WTC11 (cell line): ENCODE data around the gene KCNMA1.

Experiments
- ATF3 ChIP-seq: sonication (generic); formaldehyde crosslinking; conservative IDR thresholded peaks from 2 replicates; pipeline ENCODE4 v1.8.1; 2022; ENCODE audit warnings: mild to moderate bottlenecking, missing genetic modification reagents
- CREB1 ChIP-seq: sonication (generic); formaldehyde crosslinking; IDR thresholded peaks from 2 replicates; pipeline ENCODE4 v1.8.0; 2023; ENCODE audit warnings: mild to moderate bottlenecking, missing genetic modification reagents
- ESRRA ChIP-seq: sonication (generic); formaldehyde crosslinking; IDR thresholded peaks from 2 replicates; pipeline ENCODE4 v1.8.1; 2022; ENCODE audit warnings: mild to moderate bottlenecking, missing genetic modification reagents, borderline replicate concordance
- FOXK1 ChIP-seq: sonication (generic); formaldehyde crosslinking; IDR thresholded peaks from 2 replicates; pipeline ENCODE4 v1.8.0; 2022; ENCODE audit warnings: mild to moderate bottlenecking, moderate library complexity, missing genetic modification reagents
- GABPB1 ChIP-seq: sonication (generic); formaldehyde crosslinking; IDR thresholded peaks from 2 replicates; pipeline ENCODE4 v1.8.1; 2023; ENCODE audit warnings: mild to moderate bottlenecking, missing genetic modification reagents
- GRHL2 ChIP-seq: fragments of 250-450 bp; sonication (Bioruptor Pico); IDR thresholded peaks from 2 replicates; pipeline ENCODE4 v1.8.0; 2022; ENCODE audit warnings: mild to moderate bottlenecking, moderate library complexity; ENCODE audit not compliant: insufficient replicate concordance, severe bottlenecking
- JUN ChIP-seq: sonication (generic); formaldehyde crosslinking; IDR thresholded peaks from 2 replicates; pipeline ENCODE4 v1.8.0; 2023; ENCODE audit warnings: mild to moderate bottlenecking, missing genetic modification reagents
- TP53 ChIP-seq: sonication (generic); formaldehyde crosslinking; IDR thresholded peaks from 2 replicates; pipeline ENCODE4 v1.8.1; 2023; ENCODE audit warnings: mild to moderate bottlenecking, missing genetic modification reagents
- ZMAT4 ChIP-seq: fragments of 250-450 bp; sonication (Bioruptor Pico); IDR thresholded peaks from 2 replicates; pipeline ENCODE4 v1.9.0; 2021; ENCODE audit warnings: mild to moderate bottlenecking
- ZSCAN18 ChIP-seq: fragments of 250-450 bp; sonication (Bioruptor Pico); IDR thresholded peaks from 2 replicates; pipeline ENCODE4 v2.1.2; 2022; ENCODE audit warnings: mild to moderate bottlenecking, moderate library complexity
- TF ChIP-seq, protein P1 (sequence below): sonication (generic); formaldehyde crosslinking; IDR thresholded peaks from 2 replicates; pipeline ENCODE4 v1.8.0; 2022; ENCODE audit warnings: mild to moderate bottlenecking, missing genetic modification reagents
- TF ChIP-seq, protein P2 (sequence below): sonication (generic); formaldehyde crosslinking; conservative IDR thresholded peaks from 2 replicates; pipeline ENCODE4 v1.8.1; 2023; ENCODE audit warnings: mild to moderate bottlenecking, low read depth, missing genetic modification reagents, moderate library complexity
- TF ChIP-seq, protein P3 (sequence below): sonication (generic); formaldehyde crosslinking; IDR thresholded peaks from 2 replicates; pipeline ENCODE4 v1.8.0; 2022; ENCODE audit warnings: mild to moderate bottlenecking, missing genetic modification reagents
- TF ChIP-seq, protein P4 (sequence below): fragments of 200-600 bp; IDR thresholded peaks from 2 replicates; pipeline ENCODE4 v1.8.0; 2022; ENCODE audit warnings: antibody characterized with exemption

DNA sequence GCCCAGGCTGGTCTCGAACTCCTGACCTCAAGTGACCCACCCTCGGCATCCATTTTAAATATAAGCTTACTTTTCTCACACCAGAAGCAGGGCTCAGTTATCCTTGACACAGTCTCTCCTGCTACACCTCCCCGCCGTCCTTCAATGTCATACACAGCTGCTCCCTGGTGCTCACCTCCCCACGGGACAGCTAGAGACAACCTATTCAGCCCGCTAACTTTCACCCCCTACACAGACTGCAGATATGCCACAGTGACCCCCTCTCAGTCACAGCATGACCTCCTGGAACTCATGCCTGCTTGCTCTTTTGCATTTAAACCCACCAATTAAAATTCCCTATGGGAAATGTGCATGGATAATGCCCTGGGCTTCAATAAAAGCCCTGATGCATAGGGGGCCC, 44.2 kb upstream of the KCNMA1 start:
- no peak for TF ChIP-seq ZMAT4 (CRISPR knock-in tag)
- TF ChIP-seq, protein P1, sequence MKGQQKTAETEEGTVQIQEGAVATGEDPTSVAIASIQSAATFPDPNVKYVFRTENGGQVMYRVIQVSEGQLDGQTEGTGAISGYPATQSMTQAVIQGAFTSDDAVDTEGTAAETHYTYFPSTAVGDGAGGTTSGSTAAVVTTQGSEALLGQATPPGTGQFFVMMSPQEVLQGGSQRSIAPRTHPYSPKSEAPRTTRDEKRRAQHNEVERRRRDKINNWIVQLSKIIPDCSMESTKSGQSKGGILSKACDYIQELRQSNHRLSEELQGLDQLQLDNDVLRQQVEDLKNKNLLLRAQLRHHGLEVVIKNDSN (CRISPR knock-in tag), result no peak
- TF ChIP-seq CREB1, result no peak
- no peak for TF ChIP-seq JUN (CRISPR knock-in tag)
- TF ChIP-seq, protein P2, sequence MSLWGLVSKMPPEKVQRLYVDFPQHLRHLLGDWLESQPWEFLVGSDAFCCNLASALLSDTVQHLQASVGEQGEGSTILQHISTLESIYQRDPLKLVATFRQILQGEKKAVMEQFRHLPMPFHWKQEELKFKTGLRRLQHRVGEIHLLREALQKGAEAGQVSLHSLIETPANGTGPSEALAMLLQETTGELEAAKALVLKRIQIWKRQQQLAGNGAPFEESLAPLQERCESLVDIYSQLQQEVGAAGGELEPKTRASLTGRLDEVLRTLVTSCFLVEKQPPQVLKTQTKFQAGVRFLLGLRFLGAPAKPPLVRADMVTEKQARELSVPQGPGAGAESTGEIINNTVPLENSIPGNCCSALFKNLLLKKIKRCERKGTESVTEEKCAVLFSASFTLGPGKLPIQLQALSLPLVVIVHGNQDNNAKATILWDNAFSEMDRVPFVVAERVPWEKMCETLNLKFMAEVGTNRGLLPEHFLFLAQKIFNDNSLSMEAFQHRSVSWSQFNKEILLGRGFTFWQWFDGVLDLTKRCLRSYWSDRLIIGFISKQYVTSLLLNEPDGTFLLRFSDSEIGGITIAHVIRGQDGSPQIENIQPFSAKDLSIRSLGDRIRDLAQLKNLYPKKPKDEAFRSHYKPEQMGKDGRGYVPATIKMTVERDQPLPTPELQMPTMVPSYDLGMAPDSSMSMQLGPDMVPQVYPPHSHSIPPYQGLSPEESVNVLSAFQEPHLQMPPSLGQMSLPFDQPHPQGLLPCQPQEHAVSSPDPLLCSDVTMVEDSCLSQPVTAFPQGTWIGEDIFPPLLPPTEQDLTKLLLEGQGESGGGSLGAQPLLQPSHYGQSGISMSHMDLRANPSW, result no peak
- TF ChIP-seq, protein P3, sequence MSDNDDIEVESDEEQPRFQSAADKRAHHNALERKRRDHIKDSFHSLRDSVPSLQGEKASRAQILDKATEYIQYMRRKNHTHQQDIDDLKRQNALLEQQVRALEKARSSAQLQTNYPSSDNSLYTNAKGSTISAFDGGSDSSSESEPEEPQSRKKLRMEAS (CRISPR knock-in tag), result no peak
- no peak for TF ChIP-seq ESRRA (CRISPR knock-in tag)
- TF ChIP-seq, protein P4, sequence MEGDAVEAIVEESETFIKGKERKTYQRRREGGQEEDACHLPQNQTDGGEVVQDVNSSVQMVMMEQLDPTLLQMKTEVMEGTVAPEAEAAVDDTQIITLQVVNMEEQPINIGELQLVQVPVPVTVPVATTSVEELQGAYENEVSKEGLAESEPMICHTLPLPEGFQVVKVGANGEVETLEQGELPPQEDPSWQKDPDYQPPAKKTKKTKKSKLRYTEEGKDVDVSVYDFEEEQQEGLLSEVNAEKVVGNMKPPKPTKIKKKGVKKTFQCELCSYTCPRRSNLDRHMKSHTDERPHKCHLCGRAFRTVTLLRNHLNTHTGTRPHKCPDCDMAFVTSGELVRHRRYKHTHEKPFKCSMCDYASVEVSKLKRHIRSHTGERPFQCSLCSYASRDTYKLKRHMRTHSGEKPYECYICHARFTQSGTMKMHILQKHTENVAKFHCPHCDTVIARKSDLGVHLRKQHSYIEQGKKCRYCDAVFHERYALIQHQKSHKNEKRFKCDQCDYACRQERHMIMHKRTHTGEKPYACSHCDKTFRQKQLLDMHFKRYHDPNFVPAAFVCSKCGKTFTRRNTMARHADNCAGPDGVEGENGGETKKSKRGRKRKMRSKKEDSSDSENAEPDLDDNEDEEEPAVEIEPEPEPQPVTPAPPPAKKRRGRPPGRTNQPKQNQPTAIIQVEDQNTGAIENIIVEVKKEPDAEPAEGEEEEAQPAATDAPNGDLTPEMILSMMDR, result no peak
- no peak for TF ChIP-seq TP53 (CRISPR knock-in tag)
- TF ChIP-seq ATF3 (CRISPR knock-in tag), result no peak
- no peak for TF ChIP-seq GRHL2 (CRISPR knock-in tag)
- TF ChIP-seq ZSCAN18, result no peak
- no peak for TF ChIP-seq FOXK1 (CRISPR knock-in tag)
- TF ChIP-seq GABPB1 (CRISPR knock-in tag), result no peak
